ENCODE results near the gene STIM2.

- TF ChIP-seq CTCF (IDR thresholded peaks at IDR 0.05), result no peak
- no peak for TF ChIP-seq EP300 (IDR thresholded peaks at IDR 0.05; ENCODE audit: low read depth)
- TF ChIP-seq POLR2A (IDR thresholded peaks at IDR 0.05), result no peak
- TF ChIP-seq POLR2AphosphoS5 (IDR thresholded peaks at IDR 0.05), result no peak
Measured at GRCh38 chr4:26964512-26964911, 103.9 kb downstream of the STIM2 start.

Data from transverse colon (tissue), 4 donors.